GM10266 (cell line): ENCODE measurements around the gene HLCS.

Source experiments
- DNase-seq: peaks from one replicate; pipeline ENCODE4 v3.0.0; 2012; ENCODE audit errors: extremely low spot score
- TF ChIP-seq, protein P1 (sequence below): IDR thresholded peaks from 2 replicates; pipeline ENCODE4 v1.5.1; 2012; ENCODE audit warnings: mild to moderate bottlenecking, low read depth; ENCODE audit not compliant: control insufficient read depth, insufficient read depth; ENCODE audit errors: missing control alignments

The HLCS gene

GRCh38 chr21:36927719-36928117, 38.8 kb downstream of the HLCS start:
- TF ChIP-seq, protein P1, sequence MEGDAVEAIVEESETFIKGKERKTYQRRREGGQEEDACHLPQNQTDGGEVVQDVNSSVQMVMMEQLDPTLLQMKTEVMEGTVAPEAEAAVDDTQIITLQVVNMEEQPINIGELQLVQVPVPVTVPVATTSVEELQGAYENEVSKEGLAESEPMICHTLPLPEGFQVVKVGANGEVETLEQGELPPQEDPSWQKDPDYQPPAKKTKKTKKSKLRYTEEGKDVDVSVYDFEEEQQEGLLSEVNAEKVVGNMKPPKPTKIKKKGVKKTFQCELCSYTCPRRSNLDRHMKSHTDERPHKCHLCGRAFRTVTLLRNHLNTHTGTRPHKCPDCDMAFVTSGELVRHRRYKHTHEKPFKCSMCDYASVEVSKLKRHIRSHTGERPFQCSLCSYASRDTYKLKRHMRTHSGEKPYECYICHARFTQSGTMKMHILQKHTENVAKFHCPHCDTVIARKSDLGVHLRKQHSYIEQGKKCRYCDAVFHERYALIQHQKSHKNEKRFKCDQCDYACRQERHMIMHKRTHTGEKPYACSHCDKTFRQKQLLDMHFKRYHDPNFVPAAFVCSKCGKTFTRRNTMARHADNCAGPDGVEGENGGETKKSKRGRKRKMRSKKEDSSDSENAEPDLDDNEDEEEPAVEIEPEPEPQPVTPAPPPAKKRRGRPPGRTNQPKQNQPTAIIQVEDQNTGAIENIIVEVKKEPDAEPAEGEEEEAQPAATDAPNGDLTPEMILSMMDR, result peak; percentile 96
- peak; percentile 80 for DNase-seq

- TF ChIP-seq, protein P1, result no peak
- DNase-seq, result no peak
Measured at GRCh38 chr21:36926989-36927718, 39.3 kb downstream of the HLCS start.

DNA sequence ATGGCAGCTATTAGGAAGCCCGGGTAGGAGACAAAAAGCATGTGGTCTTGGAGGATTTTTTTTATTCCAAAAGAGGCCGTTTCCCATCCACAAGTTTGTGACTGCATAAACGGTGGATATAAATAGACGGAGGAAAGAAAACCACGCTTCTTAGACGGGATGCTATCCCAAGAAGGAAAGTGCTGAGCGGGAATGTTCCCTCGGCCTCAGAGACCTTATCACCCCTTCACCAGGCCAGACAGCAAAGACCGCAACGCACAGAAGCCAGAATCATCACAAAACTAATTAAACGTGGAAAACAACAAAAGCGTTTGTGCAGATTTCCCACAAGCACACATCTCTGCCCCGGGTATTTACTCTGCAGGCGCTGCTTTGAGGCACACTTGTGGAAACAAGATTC, 43.2 kb downstream of the HLCS start:
- TF ChIP-seq, protein P1, result no peak
- no peak for DNase-seq

- TF ChIP-seq, protein P1, result no peak
- DNase-seq, result no peak
Measured at GRCh38 chr21:36922861-36923260, 43.6 kb downstream of the HLCS start.

DNA sequence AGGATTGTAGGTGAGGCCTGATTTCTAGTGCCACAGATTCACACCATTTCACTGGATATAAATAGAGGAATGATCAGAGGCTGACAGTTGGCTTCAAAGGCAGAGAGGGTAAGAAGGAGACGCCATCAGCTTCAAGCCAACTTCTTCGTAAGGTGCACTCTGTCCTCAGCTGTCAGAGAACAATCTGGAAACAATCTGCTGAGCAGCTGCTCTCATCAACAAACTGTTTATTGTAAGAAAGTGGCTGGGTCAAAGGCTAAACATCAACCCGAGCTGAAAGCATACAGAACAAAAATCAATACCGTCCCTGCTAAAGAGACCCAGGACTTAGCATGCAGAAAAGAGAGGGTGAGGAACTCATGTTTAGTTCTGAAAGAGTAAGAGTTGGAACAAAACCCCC, 48.2 kb downstream of the HLCS start:
- TF ChIP-seq, protein P1, result no peak
- DNase-seq, result no peak

DNA sequence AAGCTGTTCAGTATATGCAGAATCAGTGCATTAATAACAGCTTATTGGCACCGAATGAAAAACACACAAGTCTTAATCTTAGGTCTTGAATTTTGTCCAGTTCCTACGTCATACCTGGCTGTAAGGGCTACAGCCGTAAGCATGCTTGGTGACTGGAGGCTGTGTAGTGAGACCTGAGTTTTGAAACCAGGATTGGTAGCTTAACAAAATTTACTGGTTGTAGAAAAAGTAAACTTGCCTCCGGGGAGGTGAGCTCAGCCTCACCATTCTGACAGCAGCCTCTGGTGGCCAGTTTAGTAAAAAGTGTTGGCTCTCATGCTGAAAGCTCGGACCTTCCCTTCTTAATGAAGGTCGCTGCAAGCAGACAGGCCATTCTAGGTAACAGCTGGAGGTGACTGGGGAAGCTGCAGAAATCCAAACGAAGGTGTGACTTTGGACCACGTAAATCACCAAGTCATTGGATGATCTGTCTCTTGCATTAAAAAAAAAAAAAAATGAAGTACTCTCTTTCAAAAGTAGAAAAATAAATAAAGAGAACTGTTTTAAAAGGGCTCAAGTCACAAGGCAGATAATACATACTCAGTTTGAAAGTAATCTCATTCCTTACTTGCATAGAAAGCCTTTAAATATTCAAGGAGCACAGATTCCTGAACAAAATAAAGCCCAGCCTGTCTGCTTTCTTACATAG, 48.9 kb downstream of the HLCS start:
- no peak for DNase-seq
- TF ChIP-seq, protein P1, result peak; percentile 23

GRCh38 chr21:36916718-36917117, 49.8 kb downstream of the HLCS start:
- no peak for DNase-seq
- TF ChIP-seq, protein P1, result no peak
